HEK293 (cell line): Measurements from ENCODE around the gene YARS1.

Experiments
- CTCF ChIA-PET: fragments of 350-600 bp; formaldehyde crosslinking; extraction: SDS; loops from one replicate; lab custom pipeline; 2021; ENCODE audit warnings: antibody characterized with exemption; lab: Yijun Ruan, JAX
- POLR2A ChIA-PET: fragments of 300-600 bp; formaldehyde crosslinking; extraction: SDS; loops from one replicate; lab custom pipeline; 2020; ENCODE audit warnings: antibody characterized with exemption, inconsistent platforms; lab: Yijun Ruan, JAX
- H3K27ac ChIP-seq: fragments of 200-500 bp; sonication (Bioruptor generic); 2 replicates; pipeline ENCODE4 v1.5.1; 2014; ENCODE audit warnings: low read depth, low read length, control low read depth, inconsistent platforms; ENCODE audit errors: extremely low read depth
- H3K36me3 ChIP-seq, 2 experiments: fragments of 200-500 bp in 1 of 2; sonication (Bioruptor generic) in 1 of 2; 1 replicate in 1 of 2; 2 replicates in 1 of 2; pipeline ENCODE4 v1.5.1; 2014 to 2017; ENCODE audit warnings: inconsistent platforms in 2 of 2, low read length in 2 of 2; ENCODE audit not compliant: control insufficient read depth in 2 of 2, insufficient read depth in 1 of 2
- H3K4me1 ChIP-seq: fragments of 200-500 bp; sonication (Bioruptor generic); 2 replicates; pipeline ENCODE4 v1.5.1; 2014; ENCODE audit warnings: mild to moderate bottlenecking, low read length, inconsistent platforms; ENCODE audit not compliant: control insufficient read depth, insufficient read depth
- H3K4me3 ChIP-seq: 2 replicates; pipeline ENCODE4 v1.5.1; 2011; ENCODE audit warnings: low read depth, mild to moderate bottlenecking, control low read depth, low read length, moderate library complexity
- H3K9me3 ChIP-seq: fragments of 200-500 bp; sonication (Bioruptor generic); 2 replicates; pipeline ENCODE4 v1.5.1; 2014; ENCODE audit warnings: low read depth, low read length, inconsistent platforms; ENCODE audit not compliant: control insufficient read depth, insufficient read depth
- GFI1B ChIP-seq: fragments of 450-650 bp; formaldehyde crosslinking; IDR thresholded peaks from 2 replicates; pipeline ENCODE4 v1.5.1; 2016; ENCODE audit warnings: missing biosample characterization, missing genetic modification characterization
- GLI4 ChIP-seq: fragments of 450-650 bp; formaldehyde crosslinking; IDR thresholded peaks from 2 replicates; pipeline ENCODE4 v1.5.1; 2016; ENCODE audit warnings: missing biosample characterization, missing genetic modification characterization
- KLF8 ChIP-seq: fragments of 450-650 bp; formaldehyde crosslinking; IDR thresholded peaks from 2 replicates; pipeline ENCODE4 v1.5.1; 2016; ENCODE audit warnings: missing biosample characterization, missing genetic modification characterization
- PATZ1 ChIP-seq: fragments of 450-650 bp; formaldehyde crosslinking; IDR thresholded peaks from 2 replicates; pipeline ENCODE4 v1.5.1; 2016; ENCODE audit warnings: missing biosample characterization, missing genetic modification characterization
- PRDM2 ChIP-seq: fragments of 450-650 bp; formaldehyde crosslinking; IDR thresholded peaks from 2 replicates; pipeline ENCODE4 v1.5.1; 2016; ENCODE audit warnings: missing biosample characterization, missing genetic modification characterization, borderline replicate concordance
- ZBTB8A ChIP-seq: fragments of 450-650 bp; formaldehyde crosslinking; IDR thresholded peaks from 2 replicates; pipeline ENCODE4 v1.5.1; 2016; ENCODE audit warnings: missing biosample characterization, missing genetic modification characterization
- ZNF133 ChIP-seq: fragments of 450-650 bp; formaldehyde crosslinking; IDR thresholded peaks from 2 replicates; pipeline ENCODE4 v1.5.1; 2016; ENCODE audit warnings: missing biosample characterization, missing genetic modification characterization
- ZNF221 ChIP-seq: fragments of 450-650 bp; formaldehyde crosslinking; IDR thresholded peaks from 2 replicates; pipeline ENCODE4 v1.5.1; 2017; ENCODE audit warnings: missing biosample characterization, missing genetic modification characterization, borderline replicate concordance
- ZNF239 ChIP-seq: fragments of 450-650 bp; formaldehyde crosslinking; IDR thresholded peaks from 2 replicates; pipeline ENCODE4 v1.5.1; 2016; ENCODE audit warnings: missing biosample characterization, missing genetic modification characterization
- ZNF354C ChIP-seq: fragments of 450-650 bp; formaldehyde crosslinking; IDR thresholded peaks from 2 replicates; pipeline ENCODE4 v1.5.1; 2016; ENCODE audit warnings: missing biosample characterization, missing genetic modification characterization, low read depth, borderline replicate concordance
- ZNF473 ChIP-seq: fragments of 450-650 bp; formaldehyde crosslinking; IDR thresholded peaks from 2 replicates; pipeline ENCODE4 v1.5.1; 2017; ENCODE audit warnings: missing biosample characterization, missing genetic modification characterization
- ZNF585B ChIP-seq: fragments of 450-650 bp; formaldehyde crosslinking; IDR thresholded peaks from 2 replicates; pipeline ENCODE4 v1.5.1; 2016; ENCODE audit warnings: missing biosample characterization, missing genetic modification characterization
- ZNF596 ChIP-seq: fragments of 450-650 bp; IDR thresholded peaks from 2 replicates; pipeline ENCODE4 v1.5.0; 2018; ENCODE audit warnings: missing biosample characterization, mild to moderate bottlenecking, missing genetic modification characterization, moderate library complexity
- ZNF600 ChIP-seq: fragments of 450-650 bp; formaldehyde crosslinking; IDR thresholded peaks from 2 replicates; pipeline ENCODE4 v1.5.1; 2016; ENCODE audit warnings: missing biosample characterization, missing genetic modification characterization
- ZNF645 ChIP-seq: fragments of 450-650 bp; formaldehyde crosslinking; IDR thresholded peaks from 2 replicates; pipeline ENCODE4; 2016; ENCODE audit warnings: missing biosample characterization, missing genetic modification characterization
- ZNF776 ChIP-seq: fragments of 450-650 bp; formaldehyde crosslinking; IDR thresholded peaks from 2 replicates; pipeline ENCODE4 v1.5.0; 2017; ENCODE audit warnings: missing biosample characterization, missing genetic modification characterization, borderline replicate concordance
- ZSCAN5A ChIP-seq: fragments of 450-650 bp; formaldehyde crosslinking; IDR thresholded peaks from 2 replicates; pipeline ENCODE4 v1.5.1; 2016; ENCODE audit warnings: missing biosample characterization, missing genetic modification characterization

The YARS1 gene

GRCh38 chr1:32767156-32767555 lies 50.0 kb downstream of the YARS1 start (continued):
- TF ChIP-seq ZSCAN5A (no peak), GFI1B (tag by site-specific recombination) (no peak)
- TF ChIP-seq, all 188 proteins: peak for 0

GRCh38 chr1:32766328-32766972 lies 50.7 kb downstream of the YARS1 start:
- H3K4me1 ChIP-seq = peaks cover 8% of the 10 kb centered on the region; the same call in 1 of the 2 replicates
- H3K9me3 ChIP-seq = no peaks in the 10 kb centered on the region
- ChIA-PET POLR2A (no interaction called here), CTCF (interaction anchor here (1.2 kb wide), 2 partner anchors 9 to 54 kb away, joined by 3 to 4 read pairs; no protein-coding TSS in a partner anchor)
- TF ChIP-seq PATZ1 (tag by site-specific recombination) (peak; percentile 58), ZNF473 (tag by site-specific recombination) (no peak), GLI4 (no peak), PRDM2 (tag by site-specific recombination) (no peak), ZNF354C (tag by site-specific recombination) (no peak), ZNF585B (no peak), ZNF239 (tag by site-specific recombination) (no peak), ZBTB8A (tag by site-specific recombination) (peak; percentile 64; the same call in 1 of the 2 replicates), ZNF776 (tag by site-specific recombination) (no peak), ZNF221 (tag by site-specific recombination) (no peak), ZNF133 (tag by site-specific recombination) (no peak), ZNF645 (tag by site-specific recombination) (no peak), KLF8 (no peak), ZNF600 (no peak), ZNF596 (tag by site-specific recombination) (no peak)
- H3K4me3 ChIP-seq = no peak overlapping the region
- H3K36me3 ChIP-seq = peaks cover 0 to 33% of the 10 kb centered on the region in 2 experiments; a peak in 2 of 3 replicates
- no peak overlapping the region for H3K27ac ChIP-seq
